RWPE1 (cell line): ENCODE data around the gene HOXB9.

ENCODE experiments used
- CTCF ChIA-PET: fragments of 350-600 bp; sonication (Branson Sonifier 250); formaldehyde crosslinking; extraction: SDS; loops from one replicate; lab custom pipeline; 2021; lab: Yijun Ruan, JAX
- POLR2A ChIA-PET: fragments of 400-600 bp; formaldehyde crosslinking; extraction: SDS; loops from one replicate; lab custom pipeline; 2020; ENCODE audit warnings: antibody characterized with exemption; ENCODE audit not compliant: low non-redundant PET; lab: Yijun Ruan, JAX
- DNase-seq: peaks from one replicate; pipeline ENCODE4 v3.0.0; 2012; ENCODE audit warnings: low spot score
- H3K27ac ChIP-seq: fragments of 450-650 bp; 2 replicates; pipeline ENCODE4 v1.5.1; 2017
- TF ChIP-seq, protein P1 (sequence below): fragments of 450-650 bp; conservative IDR thresholded peaks from 2 replicates; pipeline ENCODE4 v1.5.1; 2017; ENCODE audit warnings: low read depth, mild to moderate bottlenecking

HOXB9 gene

DNA sequence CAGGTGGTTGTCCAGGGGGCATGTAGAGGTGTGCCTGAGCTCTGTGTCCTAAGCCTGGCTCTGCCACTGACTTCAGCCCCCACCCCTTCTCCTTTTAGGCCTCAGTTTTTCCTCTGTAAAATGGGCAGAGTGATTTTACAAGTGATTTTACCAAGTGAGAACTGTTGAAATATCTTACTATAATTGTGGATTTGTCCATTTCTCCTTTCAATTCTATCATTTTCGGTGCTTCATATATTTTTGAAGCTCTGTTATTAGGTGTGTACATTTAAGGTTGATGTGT is 21.7 kb upstream of the HOXB9 start:
- ChIA-PET POLR2A (no interaction called here), CTCF (interaction anchor here (0.6 to 1.3 kb wide), 3 partner anchors 11 to 1213 kb away, joined by 3 read pairs; no protein-coding TSS in a partner anchor)
- no peak overlapping the region for H3K27ac ChIP-seq
- TF ChIP-seq, protein P1, sequence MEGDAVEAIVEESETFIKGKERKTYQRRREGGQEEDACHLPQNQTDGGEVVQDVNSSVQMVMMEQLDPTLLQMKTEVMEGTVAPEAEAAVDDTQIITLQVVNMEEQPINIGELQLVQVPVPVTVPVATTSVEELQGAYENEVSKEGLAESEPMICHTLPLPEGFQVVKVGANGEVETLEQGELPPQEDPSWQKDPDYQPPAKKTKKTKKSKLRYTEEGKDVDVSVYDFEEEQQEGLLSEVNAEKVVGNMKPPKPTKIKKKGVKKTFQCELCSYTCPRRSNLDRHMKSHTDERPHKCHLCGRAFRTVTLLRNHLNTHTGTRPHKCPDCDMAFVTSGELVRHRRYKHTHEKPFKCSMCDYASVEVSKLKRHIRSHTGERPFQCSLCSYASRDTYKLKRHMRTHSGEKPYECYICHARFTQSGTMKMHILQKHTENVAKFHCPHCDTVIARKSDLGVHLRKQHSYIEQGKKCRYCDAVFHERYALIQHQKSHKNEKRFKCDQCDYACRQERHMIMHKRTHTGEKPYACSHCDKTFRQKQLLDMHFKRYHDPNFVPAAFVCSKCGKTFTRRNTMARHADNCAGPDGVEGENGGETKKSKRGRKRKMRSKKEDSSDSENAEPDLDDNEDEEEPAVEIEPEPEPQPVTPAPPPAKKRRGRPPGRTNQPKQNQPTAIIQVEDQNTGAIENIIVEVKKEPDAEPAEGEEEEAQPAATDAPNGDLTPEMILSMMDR = no peak
- DNase-seq = no peak

DNA sequence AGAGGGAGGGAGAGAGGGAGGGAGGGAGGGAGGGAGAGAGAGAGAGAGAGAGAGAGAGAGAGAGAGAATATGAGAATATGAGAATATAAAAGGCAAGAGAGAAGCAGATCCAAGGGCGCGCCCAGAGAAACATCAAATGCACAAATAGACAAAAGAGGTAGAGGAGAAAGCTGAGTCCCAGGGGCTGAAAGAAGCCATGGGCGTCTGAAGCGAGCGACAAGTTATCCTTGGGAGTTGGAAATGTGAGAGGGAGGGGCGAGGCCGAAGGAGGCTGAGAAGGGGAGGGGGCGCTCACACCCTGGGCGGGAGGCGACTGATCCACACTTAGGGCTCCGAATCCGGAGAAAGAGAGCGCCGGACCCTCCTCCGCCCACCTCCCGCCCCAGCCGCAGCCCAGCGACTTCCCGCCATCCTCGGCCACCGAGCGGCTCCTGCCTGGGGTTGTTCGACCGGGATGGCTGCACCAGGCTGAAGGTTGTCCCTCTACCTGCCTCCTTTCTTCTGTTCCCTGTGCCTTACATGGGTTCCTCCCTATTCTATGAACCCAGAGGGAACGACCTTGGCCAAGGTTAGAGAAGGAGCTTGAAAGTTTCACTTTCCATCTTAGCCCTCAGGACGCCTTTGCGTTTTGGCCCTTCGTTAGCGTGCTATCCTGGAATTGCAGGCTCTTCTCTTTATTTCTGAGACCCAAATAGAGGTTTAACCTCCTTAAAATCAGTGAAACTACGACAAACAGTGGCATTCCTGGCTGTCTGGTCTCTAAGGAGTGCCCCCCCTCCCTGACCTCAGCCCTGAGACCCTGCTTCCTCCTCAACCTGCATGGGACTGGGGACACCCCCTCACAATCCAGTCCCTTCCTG is 21.2 kb upstream of the HOXB9 start:
- TF ChIP-seq, protein P1 = no peak
- DNase-seq = no peak
- ChIA-PET POLR2A (no interaction called here), CTCF (interaction anchor here (0.7 to 1.3 kb wide), 3 partner anchors 11 to 496 kb away, joined by 3 to 4 read pairs (median 3); no protein-coding TSS in a partner anchor)
- no peak overlapping the region for H3K27ac ChIP-seq

- POLR2A ChIA-PET = no interaction called here
- DNase-seq = no peak
- H3K27ac ChIP-seq = no peak overlapping the region
- CTCF ChIA-PET = interaction anchor here (0.6 to 0.7 kb wide), 2 partner anchors 79 to 497 kb away, joined by 3 to 4 read pairs; no protein-coding TSS in a partner anchor
- TF ChIP-seq, protein P1 = no peak
These were observed 20.3 kb upstream of the HOXB9 start for GRCh38 chr17:48646183-48647102.

GRCh38 chr17:48645639-48646182 is 19.6 kb upstream of the HOXB9 start:
- DNase-seq = no peak
- TF ChIP-seq, protein P1 = no peak
- POLR2A ChIA-PET = no interaction called here
- no peak overlapping the region for H3K27ac ChIP-seq
- CTCF ChIA-PET = no interaction called here

- POLR2A ChIA-PET = no interaction called here
- CTCF ChIA-PET = no interaction called here
- TF ChIP-seq, protein P1 = no peak
- no peak overlapping the region for H3K27ac ChIP-seq
- no peak for DNase-seq
These were observed 18.9 kb upstream of the HOXB9 start for GRCh38 chr17:48644910-48645557.

- TF ChIP-seq, protein P1 = no peak
- ChIA-PET POLR2A (no interaction called here), CTCF (no interaction called here)
- H3K27ac ChIP-seq = no peak overlapping the region
- no peak for DNase-seq
These were observed 18.0 kb upstream of the HOXB9 start for GRCh38 chr17:48644159-48644558.
